PC-3 (cell line): ENCODE measurements around the gene ANKRD2.

Experiments used
- CTCF ChIP-seq: fragments of 300-600 bp; sonication (generic); conservative IDR thresholded peaks from 2 replicates; pipeline ENCODE4 v1.5.1; 2017; ENCODE audit warnings: antibody characterized with exemption, low read depth, mild to moderate bottlenecking, low read length
- EZH2 ChIP-seq: fragments of 300-600 bp; sonication (generic); IDR thresholded peaks from one replicate; pipeline ENCODE4 v1.6.1; 2017; ENCODE audit warnings: antibody characterized with exemption, mild to moderate bottlenecking, low read length; ENCODE audit not compliant: unreplicated experiment

GRCh38 chr10:97553575-97554031 is 19.0 kb upstream of the ANKRD2 start:
- TF ChIP-seq CTCF (peak; percentile 76), EZH2 (no peak)
